ENCODE results near the gene PRPSAP1. TPM values are rescaled to one million over a fixed set of nuclear protein-coding genes. Genes with fewer than 3 reads are reported as not detected.

Gene PRPSAP1
- total RNA-seq, 1 experiment from 2014 or later, result 47.8 TPM

GRCh38 chr17:76336756-76337412 lies 16.8 kb downstream of the PRPSAP1 start:
- no TSS peak for BruUV-seq (replicated peaks)
- intact Hi-C loops (cut with micrococcal nuclease), result no loop called here
- peaks cover 46% of the 10 kb centered on the region for H3K79me2 ChIP-seq (ENCODE audit: low read length)
- no peak overlapping the region for H3K4me2 ChIP-seq (ENCODE audit: low read length)
- no peaks in the 10 kb centered on the region for H3K4me1 ChIP-seq (ENCODE audit: insufficient read depth, low read length)
- DNase-seq, result no peak
- no peaks in the 10 kb centered on the region for H3K9me2 ChIP-seq (replicated peaks; ENCODE audit: low read length)
- CTCF ChIA-PET, result no interaction called here
- H3K9ac ChIP-seq (ENCODE audit: low read length), result no peak overlapping the region
- POLR2A ChIA-PET (ENCODE audit: unreplicated experiment), result interaction anchor here (0.7 kb wide), 1 partner anchor 15 kb away, joined by 3 read pairs; no protein-coding TSS in a partner anchor
- H3K27ac ChIP-seq (ENCODE audit: low read length), result no peak overlapping the region
- no peak for ATAC-seq
- H3K27me3 ChIP-seq (ENCODE audit: low read length), result no peaks in the 10 kb centered on the region
- H3K9me3 ChIP-seq (ENCODE audit: low read length), result no peaks in the 10 kb centered on the region
- no peaks in the 10 kb centered on the region for H4K20me1 ChIP-seq (ENCODE audit: low read length)
- no peak overlapping the region for H3K4me3 ChIP-seq (ENCODE audit: low read length)
- H3K36me3 ChIP-seq (ENCODE audit: low read depth, low read length), result peaks cover 10% of the 10 kb centered on the region; the same call in 1 of the 2 replicates
- TF ChIP-seq CTCF (conservative IDR thresholded peaks at IDR 0.05; ENCODE audit: low read depth, low read length), result no peak
- TF ChIP-seq EZH2 (IDR thresholded peaks at IDR 0.05; ENCODE audit: low read length, unreplicated experiment), result no peak
- no peak for TF ChIP-seq EZH2phosphoT487 (IDR thresholded peaks at IDR 0.05; ENCODE audit: borderline replicate concordance, low read length)
- H3F3A ChIP-seq (ENCODE audit: low read length, unreplicated experiment), result no peaks in the 10 kb centered on the region
- H2AFZ ChIP-seq (ENCODE audit: low read length), result no peak overlapping the region

GRCh38 chr17:76335716-76336381 lies 17.9 kb downstream of the PRPSAP1 start:
- Histone ChIP-seq H3K4me3 (ENCODE audit: low read length) (no peak overlapping the region), H2AFZ (ENCODE audit: low read length) (no peak overlapping the region), H3F3A (ENCODE audit: low read length, unreplicated experiment) (no peaks in the 10 kb centered on the region), H4K20me1 (ENCODE audit: low read length) (no peaks in the 10 kb centered on the region), H3K27me3 (ENCODE audit: low read length) (no peaks in the 10 kb centered on the region), H3K27ac (ENCODE audit: low read length) (no peak overlapping the region), H3K79me2 (ENCODE audit: low read length) (peaks cover 46% of the 10 kb centered on the region), H3K4me1 (ENCODE audit: insufficient read depth, low read length) (peaks cover 9% of the 10 kb centered on the region), H3K9ac (ENCODE audit: low read length) (no peak overlapping the region), H3K9me2 (replicated peaks; ENCODE audit: low read length) (no peaks in the 10 kb centered on the region), H3K4me2 (ENCODE audit: low read length) (no peak overlapping the region), H3K36me3 (ENCODE audit: low read depth, low read length) (peaks cover 5% of the 10 kb centered on the region; the same call in 1 of the 2 replicates), H3K9me3 (ENCODE audit: low read length) (no peaks in the 10 kb centered on the region)
- no TSS peak for BruUV-seq (replicated peaks)
- TF ChIP-seq EZH2phosphoT487 (IDR thresholded peaks at IDR 0.05; ENCODE audit: borderline replicate concordance, low read length) (no peak), CTCF (conservative IDR thresholded peaks at IDR 0.05; ENCODE audit: low read depth, low read length) (no peak), EZH2 (IDR thresholded peaks at IDR 0.05; ENCODE audit: low read length, unreplicated experiment) (no peak)
- ChIA-PET POLR2A (ENCODE audit: unreplicated experiment) (no interaction called here), CTCF (no interaction called here)
- DNase-seq (no peak), ATAC-seq (no peak)
- intact Hi-C loops (cut with micrococcal nuclease), result no loop called here

Measured in PC-3 (cell line).